ENCODE results near the gene GATAD2B.
A peak's percentile ranks its signal among the peaks of the same experiment; 100 is the strongest.

Gene GATAD2B

GRCh38 chr1:153951183-153951582, 28.4 kb upstream of the GATAD2B start:
- DNase-seq: no peak

- DNase-seq: peak; percentile 19
Measured at GRCh38 chr1:153946622-153947241, 24.0 kb upstream of the GATAD2B start, which contains the start of gene DENND4B. Gene DENND4B, minus strand, starts transcription at chr1:153946718. Its CDS starts 2,344 bp downstream, at chr1:153944374.

GRCh38 chr1:153945795-153946621, 23.2 kb upstream of the GATAD2B start:
- peak; percentile 18 for DNase-seq

- DNase-seq: no peak
Measured at GRCh38 chr1:153945131-153945794, 22.5 kb upstream of the GATAD2B start.

- no peak for DNase-seq
Measured at GRCh38 chr1:153944827-153945117, 22.0 kb upstream of the GATAD2B start.

GRCh38 chr1:153944005-153944826, 21.4 kb upstream of the GATAD2B start:
- no peak for DNase-seq

- no peak for DNase-seq
Measured at GRCh38 chr1:153942766-153943549, 20.2 kb upstream of the GATAD2B start.

GRCh38 chr1:153941826-153942725, 19.3 kb upstream of the GATAD2B start:
- DNase-seq: no peak

- no peak for DNase-seq
Measured at GRCh38 chr1:153940756-153941155, 18.0 kb upstream of the GATAD2B start.

- no peak for DNase-seq
Measured at GRCh38 chr1:153939476-153939875, 16.7 kb upstream of the GATAD2B start.

- no peak for DNase-seq
Measured at GRCh38 chr1:153938996-153939395, 16.2 kb upstream of the GATAD2B start.

- no peak for DNase-seq
Measured at GRCh38 chr1:153937331-153937730, 14.6 kb upstream of the GATAD2B start.

- no peak for DNase-seq
Measured at GRCh38 chr1:153936011-153936802, 13.4 kb upstream of the GATAD2B start.

GRCh38 chr1:153934746-153935145, 12.0 kb upstream of the GATAD2B start:
- DNase-seq: no peak

- DNase-seq: no peak
Measured at GRCh38 chr1:153933955-153934354, 11.2 kb upstream of the GATAD2B start.

GRCh38 chr1:153933430-153933829, 10.7 kb upstream of the GATAD2B start:
- DNase-seq: no peak

- no peak for DNase-seq
Measured at GRCh38 chr1:153932156-153933131, 9.7 kb upstream of the GATAD2B start.

GRCh38 chr1:153929981-153930948, 7.5 kb upstream of the GATAD2B start:
- no peak for DNase-seq
